CD4-positive, alpha-beta T cell treated with Interleukin-17A for 4 hours (primary cell): Measurements from ENCODE around the gene FREM2.

Experiments
- DNase-seq: peaks from one replicate; pipeline ENCODE4 v3.0.0-alpha.2; 2020; ENCODE audit warnings: mixed read lengths

FREM2 gene

DNA sequence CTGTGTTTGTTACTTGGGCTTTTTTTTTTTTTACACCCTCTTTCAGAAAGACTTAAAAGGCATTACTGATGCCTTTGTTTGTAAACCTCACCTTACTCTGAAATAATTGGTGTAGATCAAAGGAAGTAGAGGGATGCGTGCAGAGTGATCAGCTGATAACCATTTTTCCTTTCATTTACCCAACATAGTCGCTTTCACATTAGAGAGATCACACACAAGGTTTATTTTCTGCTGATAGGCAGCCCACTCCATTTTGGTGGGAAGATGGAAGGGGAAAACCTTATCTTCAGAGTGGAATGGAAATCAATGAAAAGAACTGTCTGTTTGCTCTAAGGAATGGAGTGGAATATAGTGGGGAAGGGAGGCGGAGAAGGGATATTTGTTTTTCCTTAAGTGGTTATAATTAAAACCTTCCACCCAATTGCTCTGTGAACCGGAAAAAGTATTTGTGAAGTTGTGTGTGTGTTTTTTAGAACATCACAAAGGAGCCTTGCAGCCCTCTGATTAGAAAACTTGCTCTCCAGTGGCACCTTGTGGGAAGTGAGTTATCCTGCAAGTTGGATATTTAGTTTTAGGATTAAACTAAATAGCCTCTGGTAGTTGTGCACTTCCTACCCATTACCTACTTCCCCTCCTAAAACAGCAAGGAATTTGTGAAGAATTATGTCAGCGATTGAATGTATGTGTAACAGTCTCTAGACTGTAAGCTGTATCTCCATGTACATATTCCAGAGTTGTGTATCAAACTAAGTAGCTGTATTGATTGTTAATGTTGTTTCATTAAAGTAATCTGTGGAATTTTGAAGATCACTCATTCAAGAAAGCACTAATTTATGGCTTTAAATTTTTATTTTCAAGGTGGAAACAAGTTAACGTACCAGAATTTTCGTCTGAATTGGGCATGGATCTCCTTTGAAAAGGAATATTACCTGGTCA is 76.8 kb downstream of the FREM2 start:
- no peak for DNase-seq

DNA sequence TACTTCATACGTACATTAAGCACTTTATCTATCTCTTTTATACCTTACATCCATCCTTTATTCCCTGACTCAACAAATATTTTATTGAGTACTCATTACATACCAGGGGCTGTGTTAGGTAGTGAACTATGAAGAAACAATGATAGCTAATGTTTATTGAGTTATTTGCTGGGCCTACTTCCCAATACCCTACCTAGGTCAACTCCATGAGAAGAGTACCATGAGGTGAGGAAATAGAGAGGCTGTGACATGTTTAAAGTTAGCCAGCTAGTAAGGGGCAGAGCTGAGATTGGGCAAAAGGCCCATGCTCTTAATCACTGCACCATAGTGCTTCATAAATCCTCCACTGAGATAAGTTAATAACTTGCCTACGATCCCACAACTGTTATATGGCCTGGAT is 79.9 kb downstream of the FREM2 start:
- DNase-seq: no peak

DNA sequence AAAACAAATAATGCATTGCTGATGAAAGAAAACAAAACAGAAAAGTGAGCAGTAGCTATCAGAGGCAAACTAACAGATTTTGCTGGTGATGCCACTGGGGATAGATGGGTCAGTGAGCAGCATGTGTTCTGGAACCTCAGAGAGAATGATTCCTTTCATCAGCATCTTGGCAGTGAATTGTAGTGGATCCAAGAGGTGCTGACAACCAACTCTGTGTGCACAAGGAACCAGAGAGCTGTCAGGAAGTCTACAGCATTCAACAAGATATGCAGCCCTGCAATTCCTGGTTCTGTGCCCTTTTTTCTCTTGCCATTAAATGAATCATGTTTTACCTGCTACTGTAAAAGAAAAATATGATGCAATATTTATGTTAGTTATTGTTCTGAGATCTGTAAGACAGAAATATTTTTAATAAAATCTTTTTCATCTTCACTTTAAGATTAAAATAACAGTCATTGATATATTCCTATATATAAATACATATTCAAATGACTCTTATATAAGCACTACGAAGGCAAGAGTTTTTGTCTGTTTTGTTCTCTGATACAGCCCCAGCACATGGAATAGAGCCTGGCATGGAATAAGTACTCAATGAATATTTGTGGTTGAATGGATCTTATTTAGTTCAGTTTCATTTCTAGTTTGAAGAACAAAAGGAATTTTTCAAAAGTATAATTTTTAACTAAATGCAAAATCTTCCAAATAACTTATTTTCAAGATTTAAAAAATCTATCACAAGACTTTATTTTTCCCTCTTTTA is 80.8 kb downstream of the FREM2 start:
- DNase-seq: no peak

DNA sequence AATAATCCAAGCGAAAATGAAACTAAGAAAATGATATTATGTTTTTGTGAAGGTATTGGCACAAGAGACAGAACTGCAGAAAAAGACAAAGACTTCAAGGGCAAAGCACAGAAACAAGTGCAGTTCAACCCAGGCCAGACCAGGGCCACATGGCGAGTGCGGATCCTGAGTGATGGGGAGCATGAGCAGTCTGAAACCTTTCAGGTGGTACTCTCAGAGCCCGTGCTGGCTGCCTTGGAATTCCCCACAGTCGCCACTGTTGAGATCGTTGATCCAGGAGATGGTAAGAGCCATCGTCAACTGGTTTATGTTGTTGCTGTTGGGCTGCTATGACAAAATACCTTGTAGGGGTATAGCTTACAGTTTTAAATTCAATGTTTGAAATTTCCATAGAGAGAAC is 82.6 kb downstream of the FREM2 start:
- no peak for DNase-seq

DNA sequence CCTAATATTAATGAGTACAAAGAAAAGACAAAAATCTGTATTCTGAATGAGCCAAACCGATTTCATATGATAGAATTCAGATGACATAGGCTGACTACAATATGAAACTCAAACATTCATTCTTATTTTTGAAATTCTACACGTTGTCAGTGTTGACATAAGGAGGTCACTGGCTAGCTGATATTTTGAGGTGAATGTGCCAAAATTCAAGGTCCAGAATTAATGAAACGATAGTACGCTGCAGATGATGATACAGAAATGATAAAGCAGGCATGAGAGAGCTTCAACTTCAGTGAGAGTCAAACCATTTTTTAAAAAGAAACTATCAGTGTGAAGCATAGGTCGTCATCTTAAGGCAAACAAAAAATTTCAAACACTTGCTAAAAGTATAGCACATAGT is 88.2 kb downstream of the FREM2 start:
- DNase-seq: no peak

DNA sequence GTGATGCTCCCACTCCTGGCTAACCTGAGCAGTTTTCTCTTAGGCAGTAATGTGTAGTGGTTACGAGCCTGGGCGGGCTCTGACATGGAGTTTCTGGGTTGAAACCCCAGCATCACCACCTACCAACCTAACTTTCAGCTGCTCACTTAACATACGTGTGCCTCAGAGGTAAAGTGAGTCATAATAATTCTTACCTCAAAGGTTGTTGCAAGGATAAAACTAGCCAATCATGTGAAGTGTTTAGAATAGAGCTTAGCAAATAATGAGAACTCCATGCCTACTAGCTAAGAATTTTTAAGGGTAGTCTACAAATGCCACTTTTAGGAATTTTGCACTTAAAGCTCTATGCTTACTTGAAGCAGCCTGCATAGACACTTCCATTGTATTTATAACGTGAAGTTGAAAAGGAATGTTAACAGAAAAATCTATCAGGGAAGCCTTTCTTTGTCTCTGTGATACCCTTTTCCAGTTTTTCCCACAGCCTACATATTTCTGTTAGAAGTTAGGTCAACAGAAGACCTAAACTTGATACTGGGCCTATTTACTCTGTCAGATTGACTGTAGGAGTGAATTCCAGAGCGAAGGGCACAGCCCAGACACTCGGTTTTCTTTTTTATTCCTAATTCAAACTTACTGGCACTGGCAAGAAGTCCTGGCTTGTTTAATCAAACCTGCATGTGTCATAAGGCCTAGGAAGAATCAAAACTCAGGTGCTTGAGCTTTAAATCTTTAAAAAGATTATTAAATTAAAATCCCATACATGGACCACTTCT is 90.7 kb downstream of the FREM2 start:
- DNase-seq: no peak

DNA sequence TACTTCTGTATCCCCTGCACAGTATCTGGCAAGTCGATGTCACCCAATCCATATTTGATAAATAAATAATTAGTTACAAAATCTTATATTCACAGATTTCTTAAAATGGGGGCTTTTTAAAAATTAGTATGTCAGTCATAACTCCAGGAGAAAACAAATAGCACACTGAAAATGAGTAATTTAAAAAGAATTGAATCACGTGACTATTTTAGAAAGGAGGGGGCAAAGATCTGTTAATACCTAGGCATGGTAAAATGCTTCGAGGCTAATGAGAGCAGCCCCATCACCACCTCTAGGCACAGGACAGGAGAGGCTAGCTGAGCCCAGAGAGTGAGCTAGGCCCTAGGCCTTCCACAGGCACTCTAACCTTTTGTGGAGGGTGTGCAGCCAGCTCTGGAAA is 94.7 kb downstream of the FREM2 start:
- no peak for DNase-seq

DNA sequence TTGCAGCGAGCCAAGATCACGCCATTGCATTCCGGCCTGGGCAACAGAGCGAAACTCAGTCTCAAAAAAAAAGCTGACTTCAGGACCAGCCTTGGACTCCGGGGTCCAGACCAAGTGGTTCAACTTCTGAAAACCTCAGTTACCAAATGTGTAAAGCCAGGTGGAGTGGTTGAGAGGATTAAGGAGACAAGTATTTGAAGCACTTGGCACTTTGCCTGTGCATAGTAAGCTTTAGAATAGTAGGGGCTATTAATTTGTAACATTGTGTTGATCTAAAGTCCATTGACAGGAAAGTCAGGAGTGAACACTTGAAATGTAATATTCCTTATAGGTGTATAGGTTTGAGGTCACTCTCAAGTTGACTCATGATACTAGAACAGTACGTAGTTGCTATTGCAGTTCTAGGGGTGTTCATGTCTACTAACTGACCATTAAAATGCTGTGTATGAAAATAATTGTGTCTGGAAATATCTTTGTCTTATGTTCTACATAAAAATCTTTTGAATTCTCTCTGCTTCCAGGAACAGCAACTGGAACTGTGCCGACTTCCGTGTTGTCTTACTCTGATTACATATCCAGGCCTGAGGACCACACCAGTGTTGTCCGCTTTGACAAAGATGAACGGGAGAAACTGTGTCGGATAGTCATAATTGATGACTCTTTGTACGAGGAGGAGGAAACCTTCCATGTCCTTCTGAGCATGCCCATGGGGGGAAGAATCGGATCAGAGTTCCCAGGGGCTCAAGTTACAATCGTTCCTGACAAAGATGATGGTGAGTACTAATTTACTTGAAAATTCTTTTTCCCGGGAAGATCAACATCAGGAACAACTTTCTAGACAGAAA is 97.4 kb downstream of the FREM2 start:
- DNase-seq: no peak

DNA sequence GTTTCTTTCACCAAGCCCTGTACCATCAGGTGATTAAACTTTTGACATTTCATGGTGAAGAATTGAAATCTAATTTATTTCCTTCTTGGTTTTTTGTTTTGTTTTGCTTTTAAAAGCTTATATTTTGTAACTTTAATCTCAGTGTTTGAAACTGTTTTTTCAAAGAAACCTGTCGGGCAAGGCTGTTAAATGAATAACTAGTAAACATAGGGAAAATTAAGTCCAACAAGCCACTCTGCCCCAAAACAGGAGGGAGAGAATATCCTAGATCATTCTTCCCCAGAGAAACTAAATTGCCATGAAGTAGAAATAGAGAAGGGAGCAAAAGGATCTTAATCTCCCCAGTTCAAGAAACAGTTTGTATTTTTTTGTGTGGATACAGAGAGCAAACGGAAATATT is 98.2 kb downstream of the FREM2 start:
- no peak for DNase-seq

DNA sequence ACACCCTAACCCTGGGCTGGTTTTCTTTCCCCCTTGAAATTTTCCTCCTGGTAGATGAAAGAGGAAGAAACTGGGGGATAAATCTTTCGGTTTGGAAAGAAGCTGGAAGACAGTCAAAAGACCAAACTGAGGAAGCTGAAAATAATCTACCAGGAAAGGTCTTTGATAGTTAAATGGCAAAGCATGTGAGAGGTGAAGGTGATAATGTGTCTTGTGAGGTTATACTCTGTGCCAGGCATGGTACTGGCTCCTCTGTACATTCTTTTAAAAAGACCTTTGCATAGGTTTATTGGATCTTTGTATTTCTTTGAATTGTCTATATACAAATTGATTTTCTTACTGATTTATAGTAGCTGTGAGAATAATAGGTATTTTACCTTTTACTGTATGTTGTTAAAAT is 98.6 kb downstream of the FREM2 start:
- no peak for DNase-seq

DNA sequence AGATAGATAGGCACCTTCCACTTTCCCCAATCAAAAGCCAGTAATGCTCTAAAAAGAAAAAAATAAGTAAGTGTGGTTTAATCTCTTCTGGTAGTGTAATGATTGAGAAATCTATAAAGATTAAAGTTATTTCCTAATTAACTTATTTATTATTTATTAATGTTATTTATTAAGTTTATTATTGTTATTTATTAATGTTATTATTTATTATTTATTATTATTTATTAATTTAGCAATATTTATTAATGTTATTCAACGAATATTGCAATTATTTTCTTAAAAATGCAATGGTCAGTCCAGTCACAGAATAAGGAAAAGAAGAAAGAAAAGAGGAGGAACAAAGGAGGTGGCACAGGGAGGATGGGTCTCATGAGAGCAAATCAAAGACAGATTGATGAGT is 100.7 kb downstream of the FREM2 start:
- no peak for DNase-seq

DNA sequence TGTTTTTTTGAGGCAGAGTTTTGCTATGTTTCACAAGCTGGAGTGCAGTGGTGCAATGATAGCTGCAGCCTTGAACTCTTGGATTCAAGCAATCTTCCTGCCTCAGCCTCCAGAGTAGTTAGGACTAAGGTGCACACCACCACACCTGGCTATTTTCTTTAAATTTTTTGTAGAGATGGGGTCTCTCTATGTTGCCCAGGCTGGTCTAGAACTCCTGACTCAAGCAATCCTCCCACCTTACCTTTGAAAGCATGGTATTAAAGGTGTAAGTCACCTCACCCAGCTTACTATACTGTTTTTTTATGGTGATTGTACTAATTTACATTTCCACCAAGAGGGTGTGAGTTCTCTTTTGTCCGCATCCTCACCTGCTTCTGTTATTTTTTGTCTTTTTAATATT is 110.0 kb downstream of the FREM2 start:
- DNase-seq: no peak

DNA sequence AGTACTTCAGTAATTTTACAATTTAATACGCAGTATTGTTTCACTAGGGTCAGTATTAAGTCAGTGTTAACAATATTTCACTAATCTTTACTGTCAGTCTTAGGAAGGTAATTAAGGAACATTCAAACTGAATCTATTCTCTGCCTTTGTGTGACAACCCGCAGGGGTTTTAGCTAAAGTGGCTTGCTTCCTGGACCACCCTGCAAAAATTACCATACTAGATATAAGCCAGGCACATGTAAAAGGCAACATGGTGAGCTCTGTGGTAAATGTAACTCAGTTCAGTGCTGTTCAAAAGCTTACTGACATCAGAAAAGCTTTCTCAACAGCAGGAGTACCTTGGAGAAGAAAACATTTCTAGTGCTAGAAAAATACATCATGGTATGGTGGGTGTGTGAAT is 116.7 kb downstream of the FREM2 start:
- DNase-seq: no peak

DNA sequence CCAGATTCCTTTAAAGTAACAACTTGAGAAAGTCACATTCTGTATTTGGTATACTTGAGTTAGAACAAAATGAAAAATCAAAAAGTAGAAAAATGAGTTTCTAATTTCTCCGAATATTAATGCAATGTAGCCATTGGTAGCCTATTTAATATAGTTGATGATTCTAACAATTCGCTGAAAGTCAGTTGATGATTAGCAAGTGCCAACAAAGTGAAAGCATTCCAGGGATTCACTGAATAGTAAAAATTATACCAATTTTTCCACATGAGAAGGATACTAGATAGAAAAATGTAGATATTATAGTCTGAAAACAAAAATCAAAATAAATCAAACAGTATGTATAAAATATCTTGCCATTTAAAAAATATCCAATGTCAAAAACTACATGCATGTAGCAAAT is 117.2 kb downstream of the FREM2 start:
- no peak for DNase-seq

DNA sequence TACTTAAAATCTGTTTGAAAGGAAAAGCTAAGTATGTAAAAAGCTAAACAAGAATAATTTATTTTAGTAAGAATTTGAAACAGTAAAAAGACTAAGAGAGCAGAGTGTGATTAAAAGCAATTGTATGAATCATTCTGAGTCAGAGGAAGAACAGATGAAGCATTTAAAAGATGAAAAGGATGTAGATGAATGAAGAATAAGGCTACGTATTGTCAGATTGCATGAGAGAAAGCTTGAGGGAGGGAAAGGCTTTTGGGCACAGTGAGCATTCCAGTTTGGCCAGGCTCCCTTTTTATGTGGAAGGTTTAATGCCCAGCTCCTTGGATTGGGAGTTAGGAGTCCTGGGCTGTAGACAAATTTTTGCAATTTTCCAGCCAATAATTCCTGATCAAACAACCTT is 117.7 kb downstream of the FREM2 start:
- no peak for DNase-seq

DNA sequence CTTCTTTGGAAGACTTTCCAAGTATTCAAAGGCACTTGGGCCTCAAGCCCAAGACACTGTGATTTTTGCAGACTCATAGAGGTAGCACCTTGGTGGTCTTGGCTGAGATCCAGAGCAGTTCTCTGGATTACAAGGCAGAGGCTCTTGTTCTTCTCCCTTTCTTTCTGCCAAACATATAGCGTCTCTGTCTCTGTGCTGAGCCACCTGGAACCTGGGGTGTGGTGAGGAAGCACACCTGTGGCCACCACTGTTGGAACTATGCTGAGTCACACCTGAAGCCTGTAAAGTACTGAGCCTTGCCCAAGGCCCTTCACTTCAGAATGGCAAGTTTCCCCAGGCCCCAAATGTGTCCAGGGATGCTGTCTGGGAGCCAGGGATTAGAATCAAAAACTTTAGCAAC is 127.5 kb downstream of the FREM2 start:
- DNase-seq: no peak

DNA sequence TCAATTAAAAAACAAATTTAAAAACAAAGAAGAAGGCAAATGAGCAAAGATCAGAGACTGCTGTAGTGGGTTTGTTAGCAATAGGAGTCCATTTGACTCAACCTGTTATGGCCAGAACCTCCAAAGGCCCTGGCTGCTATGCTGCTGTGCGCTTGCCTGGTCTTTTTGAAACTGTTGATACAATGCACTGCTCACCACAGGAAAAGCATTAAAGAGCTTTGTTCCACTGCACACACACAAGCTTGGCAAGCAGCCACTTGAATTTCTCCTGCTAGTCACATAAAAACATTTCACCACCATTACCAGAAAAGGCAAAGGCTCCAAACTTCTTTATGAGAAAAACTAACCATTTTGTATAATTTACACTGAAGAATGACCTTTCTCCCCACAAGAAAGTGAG is 132.2 kb downstream of the FREM2 start:
- no peak for DNase-seq

DNA sequence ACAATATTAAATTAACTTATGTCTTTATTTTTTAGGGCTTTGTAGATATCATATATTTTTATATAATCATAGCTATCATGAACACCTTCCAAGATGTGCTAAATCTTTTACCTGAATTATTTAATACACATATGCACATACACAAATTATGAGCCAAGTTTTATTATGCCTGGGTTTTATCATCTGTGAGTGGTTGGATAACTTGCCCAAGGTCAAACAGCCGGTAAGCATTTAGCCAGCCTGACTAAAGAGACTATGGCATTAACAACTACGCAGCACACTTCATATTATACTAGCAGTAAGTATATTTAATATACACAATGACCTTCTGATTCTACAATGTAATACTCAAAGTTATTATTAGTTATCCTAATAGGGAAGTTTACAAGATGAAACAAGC is 132.7 kb downstream of the FREM2 start:
- DNase-seq: no peak

DNA sequence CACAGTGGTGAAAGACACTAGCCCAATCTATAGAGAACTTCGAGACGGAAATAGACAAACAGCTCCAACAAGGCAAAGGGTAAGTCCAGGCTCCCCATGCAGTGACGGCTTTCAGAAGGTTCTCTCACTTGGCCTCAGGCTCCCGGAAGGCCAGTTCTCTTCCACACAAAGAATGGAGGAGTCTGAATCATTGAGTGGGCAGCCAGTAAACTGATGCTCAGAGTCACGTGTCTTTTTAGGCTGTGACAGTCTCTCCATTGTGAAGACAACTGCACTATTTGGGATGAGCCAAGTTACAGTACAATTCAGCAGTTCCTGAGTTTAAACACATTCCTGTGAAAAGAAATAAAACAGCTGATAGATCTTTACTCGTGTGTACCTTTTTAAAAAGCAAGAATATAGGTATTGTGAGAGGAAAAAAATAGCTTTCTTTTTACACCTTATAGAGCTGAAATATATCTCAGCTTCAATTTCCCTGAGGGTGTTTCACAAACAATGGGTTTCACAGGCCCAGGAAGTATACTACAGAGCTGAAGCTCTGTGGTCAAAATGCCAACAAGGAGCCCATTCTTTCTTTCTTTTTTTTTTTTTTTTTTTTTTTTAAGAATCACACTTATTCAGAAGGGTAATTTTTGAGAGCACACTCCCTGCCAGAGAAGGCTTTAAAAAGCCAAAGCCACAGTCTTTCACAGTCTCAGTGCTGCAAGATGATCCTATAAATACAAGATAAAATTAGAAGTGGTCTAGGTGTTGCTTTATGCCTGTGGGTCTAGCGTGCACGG is 135.1 kb downstream of the FREM2 start:
- no peak for DNase-seq

DNA sequence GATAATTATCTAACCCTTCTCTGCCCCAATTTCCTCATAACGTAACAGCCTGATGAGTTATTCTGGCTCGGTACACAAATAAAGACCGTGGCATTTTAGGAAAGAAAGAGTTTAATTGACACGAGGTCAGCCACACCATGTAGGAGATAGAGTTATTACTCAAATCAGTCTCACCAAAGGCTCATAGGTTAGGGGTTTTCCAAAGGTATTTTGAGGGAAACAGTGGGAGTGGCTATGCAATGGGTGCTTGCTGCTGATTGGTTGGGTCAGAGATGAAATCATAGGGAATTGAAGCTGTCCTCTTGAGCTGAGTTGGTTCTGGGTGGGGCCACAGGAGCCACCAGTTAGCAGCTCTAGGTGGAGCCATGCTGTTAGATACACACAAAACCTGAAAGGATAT is 137.5 kb downstream of the FREM2 start:
- DNase-seq: no peak

DNA sequence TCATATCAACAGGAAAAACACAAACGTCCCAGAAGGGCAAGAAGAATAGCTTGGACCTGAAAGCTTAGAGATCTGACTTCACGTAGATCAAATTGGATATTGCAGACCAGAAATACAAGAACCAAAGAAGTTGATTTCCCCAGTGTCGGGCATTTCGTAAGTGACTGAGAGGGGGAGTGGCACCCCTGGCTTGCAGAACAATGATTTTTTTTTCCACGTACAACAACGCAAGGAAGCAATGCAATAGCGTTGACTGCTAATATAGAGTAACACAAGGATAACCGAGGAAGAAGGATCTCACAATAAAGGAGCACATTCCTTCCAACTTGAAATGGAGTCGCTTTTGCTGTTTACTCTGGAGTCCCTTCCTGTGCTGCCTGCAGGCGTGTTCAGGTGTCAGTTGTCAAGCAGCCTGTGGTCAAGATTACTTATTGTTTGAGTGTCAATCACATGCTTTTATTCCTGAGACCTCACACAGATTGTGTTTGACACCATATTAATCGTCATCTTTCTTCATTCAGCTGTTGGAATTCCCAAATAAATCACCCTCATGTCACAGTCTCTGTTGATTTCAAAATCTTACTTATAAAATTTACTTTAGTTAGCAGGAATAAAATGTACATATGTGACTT is 139.4 kb downstream of the FREM2 start:
- no peak for DNase-seq
